Measurements from ENCODE around the gene FGF10. TPM values are rescaled to one million over a fixed set of nuclear protein-coding genes. Genes with fewer than 3 reads are reported as not detected.

Gene FGF10
- total RNA-seq, result not detected
- not detected for polyA plus RNA-seq

DNA sequence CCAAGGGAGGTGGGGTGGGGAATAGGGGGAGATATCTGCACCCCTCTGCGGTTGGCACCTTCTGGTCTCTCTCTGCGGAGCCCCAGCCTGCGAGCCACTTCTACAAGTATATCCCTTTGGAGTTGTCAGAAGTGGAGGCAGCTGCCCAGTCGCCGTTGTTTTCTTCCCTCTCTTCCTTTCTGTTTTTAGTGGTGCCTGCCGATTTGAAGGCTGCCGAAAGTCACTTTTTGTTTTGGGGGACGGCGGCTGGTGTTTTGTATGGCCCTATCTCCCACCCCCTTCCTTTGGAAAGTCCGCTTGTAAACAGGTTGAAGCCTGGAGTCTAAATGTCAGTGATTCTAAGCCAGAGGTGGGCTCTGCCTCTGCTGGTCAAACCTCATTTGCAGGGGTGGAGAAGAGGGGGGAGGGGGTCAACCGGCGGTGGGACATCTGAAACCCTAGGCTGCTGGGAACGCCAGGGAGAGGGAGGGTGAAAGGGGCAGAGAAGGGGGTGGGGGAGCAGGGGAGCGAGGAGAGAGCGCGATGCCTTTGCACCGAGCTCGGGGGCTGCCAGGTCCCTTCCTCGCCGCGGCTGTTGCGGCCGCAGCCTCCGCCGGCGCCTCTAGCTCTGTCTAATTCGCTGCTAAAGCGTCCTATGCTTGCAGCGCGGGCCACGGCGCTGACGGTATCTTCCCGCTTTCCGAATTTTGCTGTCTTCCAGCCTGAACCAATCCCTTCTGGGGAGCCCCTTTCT is at the start of gene FGF10:
Gene FGF10 (minus strand): TSS at position 331 of the 733 bp plus-strand sequence. CDS start 738 bp downstream, outside the sequence.
- Histone ChIP-seq H3K27ac (ENCODE audit: insufficient read depth, low read length, poor library complexity, severe bottlenecking) (no peak within 1 kb of the TSS), H3K27me3 (ENCODE audit: control insufficient read depth, insufficient read depth, low read length) (peaks cover 15% of the 10 kb centered on the region), H3K4me1 (ENCODE audit: control insufficient read depth, insufficient read depth, low read length, poor library complexity, severe bottlenecking) (peaks cover 4% of the 10 kb centered on the region), H3K36me3 (ENCODE audit: control insufficient read depth, insufficient read depth, low read length) (no peaks in the 10 kb centered on the region), H3K9me3 (ENCODE audit: control insufficient read depth in 2 of 2, low read length in 2 of 2) (no peaks in the 10 kb centered on the region), H3K4me3 (ENCODE audit: low read depth, low read length) (no peak within 1 kb of the TSS)
- H3K27me3 Mint-ChIP-seq, result peaks cover 35% of the 10 kb centered on the region
- no peak within 1 kb of the TSS for H3K27ac Mint-ChIP-seq
- H3K4me3 Mint-ChIP-seq, result peak within 1 kb of the TSS in 1 of 4 donors; percentile 44
- DNase-seq (no peak), ATAC-seq (ENCODE audit: low read depth in 2 of 2) (peak in 1 of 2 donors; percentile 12)
- H3K9me3 Mint-ChIP-seq, result peaks cover 0 to 9% (median 2%) of the 10 kb centered on the region in 7 donors
- H3K36me3 Mint-ChIP-seq, result no peaks in the 10 kb centered on the region
- peaks cover 0 to 6% (median 3%) of the 10 kb centered on the region in 4 donors for H3K4me1 Mint-ChIP-seq

DNA sequence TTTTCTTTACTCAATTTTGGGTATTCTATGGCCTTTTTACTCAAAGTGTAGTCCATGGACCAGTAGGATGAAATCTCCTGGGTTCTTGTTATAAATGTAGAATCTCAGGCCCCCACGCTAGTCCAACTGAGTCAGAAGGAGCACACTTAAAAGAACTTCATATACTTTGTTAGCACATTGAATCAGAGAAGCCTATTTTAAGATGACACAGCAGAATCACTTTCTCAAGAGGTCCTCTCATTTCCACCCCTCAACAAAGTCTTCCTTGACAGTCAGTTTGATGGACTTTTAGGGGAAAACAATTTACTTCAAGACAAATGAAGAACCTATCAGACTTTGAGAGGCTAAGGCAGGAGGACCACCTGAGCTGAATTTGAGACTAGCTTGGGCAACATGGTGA is 37.7 kb upstream of the FGF10 start:
- DNase-seq, result no peak
- no peak for ATAC-seq (ENCODE audit: low read depth in 2 of 2)
- H3K9me3 Mint-ChIP-seq, result peaks cover 0 to 4% (median 2%) of the 10 kb centered on the region in 7 donors
- H3K27me3 Mint-ChIP-seq, result no peaks in the 10 kb centered on the region
- H3K9me3 ChIP-seq (ENCODE audit: control insufficient read depth in 2 of 2, low read length in 2 of 2), result no peaks in the 10 kb centered on the region
- H3K4me3 Mint-ChIP-seq, result no peak overlapping the region
- H3K27me3 ChIP-seq (ENCODE audit: control insufficient read depth, insufficient read depth, low read length), result no peaks in the 10 kb centered on the region
- no peaks in the 10 kb centered on the region for H3K36me3 ChIP-seq (ENCODE audit: control insufficient read depth, insufficient read depth, low read length)
- no peaks in the 10 kb centered on the region for H3K4me1 ChIP-seq (ENCODE audit: control insufficient read depth, insufficient read depth, low read length, poor library complexity, severe bottlenecking)
- no peak overlapping the region for H3K27ac ChIP-seq (ENCODE audit: insufficient read depth, low read length, poor library complexity, severe bottlenecking)
- no peaks in the 10 kb centered on the region for H3K4me1 Mint-ChIP-seq
- no peaks in the 10 kb centered on the region for H3K36me3 Mint-ChIP-seq
- H3K4me3 ChIP-seq (ENCODE audit: low read depth, low read length), result no peak overlapping the region
- H3K27ac Mint-ChIP-seq, result no peak overlapping the region

DNA sequence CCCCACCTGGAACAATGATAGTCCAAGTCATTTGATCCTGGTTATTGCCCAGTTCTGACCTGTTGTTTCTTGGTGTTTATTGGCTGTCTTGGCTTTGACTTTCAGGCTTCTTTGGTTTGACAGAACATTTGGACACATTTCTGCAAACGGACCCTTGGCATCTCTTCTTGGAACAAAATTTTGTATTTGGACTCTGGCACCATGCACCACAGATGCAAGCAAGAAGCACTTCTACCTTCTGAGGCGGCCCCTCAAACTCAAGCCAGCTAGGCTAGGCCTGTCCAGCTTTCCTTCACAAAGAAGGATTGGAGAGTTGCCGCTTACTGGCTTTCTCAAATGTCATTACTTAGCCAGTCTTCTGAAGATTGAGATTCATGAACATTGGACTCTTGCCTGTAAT is 23.1 kb upstream of the FGF10 start:
- Histone ChIP-seq H3K27ac (ENCODE audit: insufficient read depth, low read length, poor library complexity, severe bottlenecking) (no peak overlapping the region), H3K4me1 (ENCODE audit: control insufficient read depth, insufficient read depth, low read length, poor library complexity, severe bottlenecking) (no peaks in the 10 kb centered on the region), H3K9me3 (ENCODE audit: control insufficient read depth in 2 of 2, low read length in 2 of 2) (no peaks in the 10 kb centered on the region), H3K4me3 (ENCODE audit: low read depth, low read length) (no peak overlapping the region), H3K36me3 (ENCODE audit: control insufficient read depth, insufficient read depth, low read length) (no peaks in the 10 kb centered on the region), H3K27me3 (ENCODE audit: control insufficient read depth, insufficient read depth, low read length) (no peaks in the 10 kb centered on the region)
- no peak overlapping the region for H3K27ac Mint-ChIP-seq
- no peak for ATAC-seq (ENCODE audit: low read depth in 2 of 2)
- H3K36me3 Mint-ChIP-seq, result no peaks in the 10 kb centered on the region
- H3K4me3 Mint-ChIP-seq, result no peak overlapping the region
- DNase-seq, result no peak
- no peaks in the 10 kb centered on the region for H3K27me3 Mint-ChIP-seq
- no peaks in the 10 kb centered on the region for H3K4me1 Mint-ChIP-seq
- H3K9me3 Mint-ChIP-seq, result peaks cover 0 to 12% (median 4%) of the 10 kb centered on the region in 7 donors

DNA sequence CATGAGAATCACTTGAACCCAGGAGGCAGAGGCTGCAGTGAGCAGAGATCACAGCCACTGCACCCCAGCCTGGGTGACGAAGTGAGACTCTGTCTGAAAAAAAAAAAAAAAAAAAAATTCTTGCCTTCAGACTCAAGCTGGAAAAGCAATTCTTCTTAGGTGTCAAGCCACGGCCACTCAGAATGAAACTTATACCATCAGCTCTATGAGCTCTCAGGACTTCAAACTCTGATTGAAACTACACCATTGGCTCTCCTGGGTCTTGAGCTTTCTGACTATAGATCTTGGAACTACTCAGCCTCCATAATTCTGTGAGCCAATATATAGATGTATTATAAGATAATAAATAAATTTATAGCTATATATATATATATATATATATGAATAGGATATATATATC is 12.9 kb upstream of the FGF10 start:
- no peaks in the 10 kb centered on the region for H3K4me1 Mint-ChIP-seq
- Histone ChIP-seq H3K9me3 (ENCODE audit: control insufficient read depth in 2 of 2, low read length in 2 of 2) (no peaks in the 10 kb centered on the region), H3K4me3 (ENCODE audit: low read depth, low read length) (no peak overlapping the region), H3K27ac (ENCODE audit: insufficient read depth, low read length, poor library complexity, severe bottlenecking) (no peak overlapping the region), H3K36me3 (ENCODE audit: control insufficient read depth, insufficient read depth, low read length) (no peaks in the 10 kb centered on the region), H3K4me1 (ENCODE audit: control insufficient read depth, insufficient read depth, low read length, poor library complexity, severe bottlenecking) (no peaks in the 10 kb centered on the region), H3K27me3 (ENCODE audit: control insufficient read depth, insufficient read depth, low read length) (no peaks in the 10 kb centered on the region)
- H3K27ac Mint-ChIP-seq, result no peak overlapping the region
- ATAC-seq (ENCODE audit: low read depth in 2 of 2) (no peak), DNase-seq (no peak)
- H3K4me3 Mint-ChIP-seq, result no peak overlapping the region
- peaks cover 0 to 4% (median 1%) of the 10 kb centered on the region in 7 donors for H3K9me3 Mint-ChIP-seq
- H3K36me3 Mint-ChIP-seq, result no peaks in the 10 kb centered on the region
- H3K27me3 Mint-ChIP-seq, result peaks cover 4% of the 10 kb centered on the region

DNA sequence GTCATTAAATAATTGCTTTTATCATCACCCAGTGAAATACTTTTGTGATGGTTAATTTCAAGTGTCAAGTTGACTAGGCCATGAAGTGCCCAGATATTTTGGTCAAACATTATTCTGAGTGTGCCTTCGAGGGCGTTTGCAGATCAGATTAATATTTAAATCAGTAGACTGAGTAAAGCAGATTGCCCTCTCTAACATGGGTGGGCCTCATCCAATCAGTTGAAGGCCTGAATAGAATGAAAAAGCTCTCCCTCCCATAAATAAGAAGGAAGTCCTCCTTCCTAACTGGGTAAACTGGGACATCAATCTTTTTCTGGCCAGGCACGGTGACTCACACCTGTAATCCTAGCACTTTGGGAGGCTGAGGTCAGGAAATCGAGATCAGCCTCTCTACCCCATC is 12.4 kb upstream of the FGF10 start:
- Mint-ChIP-seq H3K27me3 (peaks cover 4% of the 10 kb centered on the region), H3K27ac (no peak overlapping the region), H3K9me3 (peaks cover 0 to 4% (median 1%) of the 10 kb centered on the region in 7 donors), H3K4me1 (no peaks in the 10 kb centered on the region), H3K4me3 (no peak overlapping the region), H3K36me3 (no peaks in the 10 kb centered on the region)
- Histone ChIP-seq H3K27me3 (ENCODE audit: control insufficient read depth, insufficient read depth, low read length) (no peaks in the 10 kb centered on the region), H3K4me3 (ENCODE audit: low read depth, low read length) (no peak overlapping the region), H3K27ac (ENCODE audit: insufficient read depth, low read length, poor library complexity, severe bottlenecking) (no peak overlapping the region), H3K36me3 (ENCODE audit: control insufficient read depth, insufficient read depth, low read length) (no peaks in the 10 kb centered on the region), H3K4me1 (ENCODE audit: control insufficient read depth, insufficient read depth, low read length, poor library complexity, severe bottlenecking) (no peaks in the 10 kb centered on the region), H3K9me3 (ENCODE audit: control insufficient read depth in 2 of 2, low read length in 2 of 2) (no peaks in the 10 kb centered on the region)
- DNase-seq (no peak), ATAC-seq (ENCODE audit: low read depth in 2 of 2) (no peak)

DNA sequence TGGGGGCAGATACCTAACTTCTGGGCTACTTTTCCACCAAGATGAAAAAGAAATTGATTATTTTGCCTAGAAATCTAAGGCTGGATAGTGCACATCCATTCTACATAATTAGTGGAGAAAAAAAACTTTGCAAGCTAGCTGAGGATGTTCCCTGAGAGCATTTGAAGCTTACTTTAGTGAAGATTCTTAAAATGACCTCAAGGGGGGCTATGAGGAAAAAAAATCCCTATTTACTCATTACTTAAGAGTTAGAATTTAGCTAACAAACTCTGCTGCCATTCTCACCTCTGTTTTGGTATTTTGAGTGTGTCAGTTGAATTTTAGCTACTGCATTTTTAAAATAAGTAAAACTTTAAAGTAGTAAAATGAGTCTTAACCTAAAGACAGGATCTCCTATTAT is 9.2 kb upstream of the FGF10 start:
- H3K36me3 ChIP-seq (ENCODE audit: control insufficient read depth, insufficient read depth, low read length), result no peaks in the 10 kb centered on the region
- ATAC-seq (ENCODE audit: low read depth in 2 of 2), result no peak
- no peaks in the 10 kb centered on the region for H3K36me3 Mint-ChIP-seq
- H3K27ac ChIP-seq (ENCODE audit: insufficient read depth, low read length, poor library complexity, severe bottlenecking), result no peak overlapping the region
- H3K27me3 ChIP-seq (ENCODE audit: control insufficient read depth, insufficient read depth, low read length), result no peaks in the 10 kb centered on the region
- no peaks in the 10 kb centered on the region for H3K9me3 ChIP-seq (ENCODE audit: control insufficient read depth in 2 of 2, low read length in 2 of 2)
- peaks cover 4% of the 10 kb centered on the region for H3K27me3 Mint-ChIP-seq
- H3K27ac Mint-ChIP-seq, result no peak overlapping the region
- no peaks in the 10 kb centered on the region for H3K4me1 ChIP-seq (ENCODE audit: control insufficient read depth, insufficient read depth, low read length, poor library complexity, severe bottlenecking)
- H3K4me1 Mint-ChIP-seq, result no peaks in the 10 kb centered on the region
- H3K4me3 ChIP-seq (ENCODE audit: low read depth, low read length), result no peak overlapping the region
- H3K9me3 Mint-ChIP-seq, result peaks cover 0 to 8% (median 4%) of the 10 kb centered on the region in 7 donors
- no peak for DNase-seq
- no peak overlapping the region for H3K4me3 Mint-ChIP-seq

DNA sequence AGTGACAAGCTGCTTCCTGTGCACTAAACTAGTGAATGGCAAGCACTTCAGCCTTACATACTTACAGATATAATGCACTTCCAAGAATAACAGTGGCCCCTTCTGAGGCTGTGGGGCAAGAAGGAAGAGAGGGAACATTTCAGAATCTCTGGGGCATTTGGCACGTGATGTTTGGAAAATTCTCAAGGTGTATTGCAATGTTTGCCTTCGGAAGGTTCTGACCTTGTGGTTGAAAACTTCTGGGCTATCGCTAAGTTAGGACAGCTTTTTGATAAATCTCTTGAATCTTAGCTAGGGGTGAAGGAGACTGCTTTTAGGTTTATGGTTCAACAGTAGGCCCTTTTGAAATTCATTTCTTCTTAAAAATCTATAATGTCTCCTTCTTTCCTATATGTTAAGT is 7.1 kb upstream of the FGF10 start:
- H3K27ac Mint-ChIP-seq, result no peak overlapping the region
- Histone ChIP-seq H3K4me3 (ENCODE audit: low read depth, low read length) (no peak overlapping the region), H3K4me1 (ENCODE audit: control insufficient read depth, insufficient read depth, low read length, poor library complexity, severe bottlenecking) (no peaks in the 10 kb centered on the region), H3K27me3 (ENCODE audit: control insufficient read depth, insufficient read depth, low read length) (no peaks in the 10 kb centered on the region), H3K27ac (ENCODE audit: insufficient read depth, low read length, poor library complexity, severe bottlenecking) (no peak overlapping the region), H3K9me3 (ENCODE audit: control insufficient read depth in 2 of 2, low read length in 2 of 2) (no peaks in the 10 kb centered on the region), H3K36me3 (ENCODE audit: control insufficient read depth, insufficient read depth, low read length) (no peaks in the 10 kb centered on the region)
- no peak overlapping the region for H3K4me3 Mint-ChIP-seq
- ATAC-seq (ENCODE audit: low read depth in 2 of 2) (no peak), DNase-seq (no peak)
- no peaks in the 10 kb centered on the region for H3K36me3 Mint-ChIP-seq
- no peaks in the 10 kb centered on the region for H3K4me1 Mint-ChIP-seq
- peaks cover 0 to 5% (median 2%) of the 10 kb centered on the region in 7 donors for H3K9me3 Mint-ChIP-seq
- peaks cover 11% of the 10 kb centered on the region for H3K27me3 Mint-ChIP-seq

DNA sequence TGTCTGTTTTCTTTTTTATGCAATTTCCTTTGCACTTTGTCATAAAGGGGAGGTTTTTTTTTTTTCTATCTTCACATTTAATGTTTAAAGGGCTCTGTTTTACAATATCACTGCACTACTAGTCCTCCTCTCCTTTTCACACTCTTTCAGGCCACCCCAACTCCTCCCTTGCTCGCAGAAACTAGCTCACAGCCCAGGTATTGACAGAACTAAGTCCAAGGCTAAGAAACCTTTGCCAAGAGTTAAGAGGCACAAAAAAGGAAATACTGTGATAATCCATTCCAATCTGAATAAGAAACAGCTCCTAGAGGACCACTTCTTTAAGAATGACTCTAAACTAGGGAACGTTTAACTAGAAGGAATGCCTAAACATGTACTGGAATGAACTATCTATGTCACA is 1.1 kb upstream of the FGF10 start:
- peaks cover 34% of the 10 kb centered on the region for H3K27me3 Mint-ChIP-seq
- Histone ChIP-seq H3K36me3 (ENCODE audit: control insufficient read depth, insufficient read depth, low read length) (no peaks in the 10 kb centered on the region), H3K9me3 (ENCODE audit: control insufficient read depth in 2 of 2, low read length in 2 of 2) (no peaks in the 10 kb centered on the region), H3K27me3 (ENCODE audit: control insufficient read depth, insufficient read depth, low read length) (peaks cover 15% of the 10 kb centered on the region), H3K27ac (ENCODE audit: insufficient read depth, low read length, poor library complexity, severe bottlenecking) (no peak overlapping the region), H3K4me3 (ENCODE audit: low read depth, low read length) (no peak overlapping the region), H3K4me1 (ENCODE audit: control insufficient read depth, insufficient read depth, low read length, poor library complexity, severe bottlenecking) (peaks cover 4% of the 10 kb centered on the region)
- no peaks in the 10 kb centered on the region for H3K36me3 Mint-ChIP-seq
- H3K4me1 Mint-ChIP-seq, result peaks cover 0 to 6% (median 3%) of the 10 kb centered on the region in 4 donors
- DNase-seq (no peak), ATAC-seq (ENCODE audit: low read depth in 2 of 2) (no peak)
- peak overlapping the region in 1 of 4 donors; percentile 22 for H3K4me3 Mint-ChIP-seq
- no peak overlapping the region for H3K27ac Mint-ChIP-seq
- H3K9me3 Mint-ChIP-seq, result peaks cover 0 to 9% (median 3%) of the 10 kb centered on the region in 7 donors

Measured in CD4-positive, CD25-positive, alpha-beta regulatory T cell (primary cell).